Activated T-helper 1 cell treated with Interleukin-2 at 50 U/mL for 16 hours (primary cell): ENCODE results near the gene OTUD3.
"Not testable (repeated sequence)": the region's sequence is repeated elsewhere in the genome, so short reads cannot be mapped to it uniquely, and the experiment has no call there.

Source experiments
- DNase-seq: peaks from one replicate; pipeline ENCODE4 v3.0.0-alpha.2; 2020; ENCODE audit warnings: low read depth

OTUD3 gene, protein sequence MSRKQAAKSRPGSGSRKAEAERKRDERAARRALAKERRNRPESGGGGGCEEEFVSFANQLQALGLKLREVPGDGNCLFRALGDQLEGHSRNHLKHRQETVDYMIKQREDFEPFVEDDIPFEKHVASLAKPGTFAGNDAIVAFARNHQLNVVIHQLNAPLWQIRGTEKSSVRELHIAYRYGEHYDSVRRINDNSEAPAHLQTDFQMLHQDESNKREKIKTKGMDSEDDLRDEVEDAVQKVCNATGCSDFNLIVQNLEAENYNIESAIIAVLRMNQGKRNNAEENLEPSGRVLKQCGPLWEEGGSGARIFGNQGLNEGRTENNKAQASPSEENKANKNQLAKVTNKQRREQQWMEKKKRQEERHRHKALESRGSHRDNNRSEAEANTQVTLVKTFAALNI

DNA sequence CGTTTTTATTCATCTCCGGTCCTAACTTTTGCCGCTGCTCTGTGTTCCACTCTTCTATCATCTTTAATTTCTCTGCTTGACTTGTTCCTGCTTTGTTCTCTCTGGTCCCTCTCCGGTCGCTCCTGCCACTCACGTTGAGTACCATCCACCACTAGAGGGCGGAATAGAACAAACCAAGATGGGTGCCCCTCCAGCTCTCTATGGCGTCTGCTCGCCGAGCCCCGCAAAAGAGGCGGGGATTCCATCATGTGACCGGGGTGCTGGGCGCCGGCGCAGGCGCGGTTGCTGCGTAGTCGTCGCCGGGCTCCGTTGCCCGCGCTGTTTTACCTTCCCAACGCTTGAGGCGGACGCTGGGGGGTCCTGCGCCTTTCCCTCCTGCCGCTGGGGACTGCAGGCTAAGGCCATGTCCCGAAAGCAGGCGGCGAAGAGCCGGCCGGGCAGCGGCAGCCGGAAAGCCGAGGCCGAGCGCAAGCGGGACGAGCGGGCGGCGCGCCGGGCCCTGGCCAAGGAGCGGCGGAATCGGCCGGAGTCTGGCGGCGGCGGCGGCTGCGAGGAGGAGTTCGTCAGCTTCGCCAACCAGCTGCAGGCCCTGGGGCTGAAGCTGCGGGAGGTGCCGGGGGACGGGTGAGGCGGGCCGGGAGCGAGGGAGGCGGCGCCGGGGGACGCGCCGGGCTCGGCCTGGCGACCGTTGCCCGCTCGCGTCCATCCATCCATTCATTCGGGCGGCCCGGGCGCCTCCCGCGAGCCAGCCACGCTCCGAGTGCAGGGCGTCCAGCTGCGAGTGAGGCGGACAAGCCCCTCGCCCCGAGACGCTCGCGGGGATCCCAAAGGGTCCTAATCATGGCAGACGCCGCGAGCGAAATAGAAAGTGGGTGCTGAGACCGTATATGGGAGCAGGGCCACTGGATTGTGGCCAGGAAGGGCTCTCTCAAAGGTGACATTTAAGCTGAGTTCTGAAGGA is at the start of gene OTUD3:
OTUD3 (plus strand) TSS at position 285 of the 961 bp plus-strand sequence; CDS start at position 404, 119 bp downstream.
- DNase-seq, result peak; percentile 92

DNA sequence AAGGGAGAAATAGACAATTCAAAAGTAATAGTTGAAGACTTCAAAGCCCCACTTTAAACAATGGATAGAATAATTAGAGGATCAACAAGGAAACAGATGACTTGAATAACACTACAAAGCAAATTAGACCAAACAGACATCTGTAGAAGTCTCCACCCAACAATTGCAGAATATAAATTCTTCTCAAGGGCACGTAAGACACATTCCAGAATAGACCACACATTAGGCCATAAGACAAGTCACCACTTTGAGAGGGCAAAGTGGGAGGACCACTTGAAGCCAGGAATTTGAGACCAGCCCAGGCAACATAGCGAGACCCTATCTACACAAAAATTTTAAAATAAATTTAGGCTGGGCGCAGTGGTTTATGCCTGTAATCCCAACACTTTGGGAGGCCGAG is 46.6 kb upstream of the OTUD3 start:
- no peak for DNase-seq

DNA sequence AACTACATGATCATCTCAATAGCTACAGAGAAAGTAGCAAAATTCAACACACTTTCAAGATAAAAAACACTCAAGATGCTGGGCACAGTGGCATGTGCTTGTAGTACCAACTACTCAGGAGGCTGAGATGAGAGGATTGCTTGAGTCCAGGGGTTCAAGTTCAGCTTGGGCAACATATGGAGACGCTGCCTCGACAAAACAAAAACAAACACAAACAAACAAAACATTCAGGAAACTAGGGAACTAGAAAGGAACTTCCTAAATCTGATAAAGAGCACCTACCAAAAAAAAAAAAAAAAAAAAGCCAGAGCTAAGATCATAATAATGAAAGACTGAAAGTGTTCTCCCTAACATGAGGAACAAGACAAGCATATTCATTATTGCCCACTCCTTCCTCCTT is 44.3 kb upstream of the OTUD3 start:
- no peak for DNase-seq

DNA sequence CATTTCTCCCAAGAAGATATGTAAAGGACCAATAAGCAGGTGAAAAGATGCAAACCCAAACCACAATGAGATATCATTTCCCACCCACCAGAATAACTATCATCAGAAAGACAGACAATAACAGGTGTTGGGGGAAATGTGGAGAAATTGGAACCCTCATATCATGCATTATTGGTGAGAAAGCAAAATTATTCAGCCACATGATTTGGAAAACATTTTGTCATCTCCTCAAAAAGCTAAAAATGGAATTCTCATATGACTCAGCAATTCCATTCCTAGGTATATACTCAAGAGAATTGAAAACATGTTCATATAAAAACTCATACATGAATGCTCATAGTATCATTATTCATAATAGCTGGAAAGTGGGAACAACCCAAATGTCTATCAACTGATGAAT is 42.0 kb upstream of the OTUD3 start:
- no peak for DNase-seq

DNA sequence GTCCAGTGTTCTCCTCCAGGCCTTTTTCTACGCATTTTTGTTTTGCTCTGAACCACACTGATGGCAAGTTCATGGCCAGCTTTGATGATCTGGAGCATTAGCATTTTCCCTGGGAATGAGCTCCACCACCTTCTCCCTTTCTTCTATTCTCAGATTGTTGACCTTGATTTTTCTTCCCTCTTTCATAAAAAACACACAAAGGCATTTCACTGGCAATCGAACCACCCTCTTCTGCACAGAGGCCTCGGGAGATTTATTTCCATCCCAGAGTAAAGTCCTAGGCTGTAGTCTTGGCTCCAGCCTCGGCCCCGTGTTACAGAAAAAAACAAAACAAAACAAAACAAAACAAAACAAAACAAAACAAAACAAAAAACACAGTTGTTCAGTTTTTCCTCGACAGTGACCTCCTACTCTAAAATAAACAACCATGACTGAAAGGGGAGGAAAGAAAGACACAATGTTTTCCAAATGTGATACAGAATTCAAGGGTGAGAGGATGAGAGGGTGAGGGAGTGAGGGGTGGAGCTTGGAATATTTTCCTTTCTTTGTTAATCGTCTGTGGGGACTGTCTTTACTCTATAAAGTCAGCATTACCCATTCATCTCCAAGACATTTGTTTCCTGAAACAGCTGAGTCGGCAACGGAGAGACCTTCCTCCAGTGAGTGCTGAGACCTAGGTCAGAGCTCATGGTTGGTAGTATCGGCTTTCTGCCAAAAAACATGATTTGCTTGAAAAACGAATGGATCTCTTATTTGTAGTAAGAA is 37.3 kb upstream of the OTUD3 start:
- DNase-seq, result no peak

DNA sequence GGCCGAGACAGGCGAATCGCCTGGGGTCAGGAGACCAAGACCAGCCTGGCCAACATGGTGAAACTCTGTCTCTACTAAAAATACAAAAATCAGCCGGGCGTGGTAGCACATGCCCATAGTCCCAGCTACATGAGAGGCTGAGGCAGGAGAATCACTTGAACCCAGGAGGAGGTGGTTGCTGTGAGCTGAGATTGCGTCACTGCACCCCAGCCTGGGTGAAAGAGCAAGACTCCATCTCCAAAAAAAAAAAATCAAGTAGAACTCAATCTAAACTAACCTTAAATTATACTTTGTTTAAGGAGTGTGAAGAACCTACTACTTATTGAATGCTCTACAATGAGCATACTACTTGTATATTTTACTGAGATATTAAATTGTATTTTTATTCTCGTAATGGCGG is 36.6 kb upstream of the OTUD3 start:
- DNase-seq, result no peak

DNA sequence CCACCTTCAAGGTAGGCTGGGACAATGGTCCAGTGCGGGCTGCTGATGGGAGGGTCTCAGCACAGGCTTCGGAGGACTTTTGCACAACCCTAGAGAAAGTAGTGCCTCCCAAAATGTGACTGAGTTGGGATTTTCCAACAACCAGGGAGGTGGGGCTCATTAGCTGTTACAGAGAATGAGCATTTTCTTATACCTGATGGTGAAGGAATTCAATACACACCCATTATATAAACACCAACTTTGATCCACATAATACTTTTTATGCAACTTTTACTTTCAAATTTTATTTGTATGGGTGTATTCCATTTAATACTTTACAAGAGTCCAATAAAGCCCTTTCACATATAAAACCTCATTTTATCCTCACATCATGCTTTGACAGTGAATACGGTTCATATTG is 35.9 kb upstream of the OTUD3 start:
- no peak for DNase-seq

DNA sequence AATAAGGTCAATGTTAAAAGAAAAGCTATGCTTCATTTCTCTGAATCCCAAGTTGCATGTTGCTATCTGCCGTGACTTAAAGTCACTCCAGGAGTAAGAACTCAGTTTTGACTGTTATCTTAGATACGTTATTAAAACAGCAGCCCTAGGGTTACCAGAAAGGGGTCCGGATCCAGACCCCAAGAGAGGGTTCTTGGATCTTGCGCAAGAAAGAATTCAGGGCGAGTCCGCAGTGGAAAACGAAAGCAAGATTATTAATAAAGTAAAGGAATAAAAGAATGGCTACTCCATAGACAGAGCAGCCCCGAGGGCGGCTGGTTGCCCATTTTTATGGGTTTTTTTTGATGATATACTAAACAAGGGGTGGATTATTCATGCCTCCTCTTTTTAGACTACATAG is 34.9 kb upstream of the OTUD3 start:
- not testable (repeated sequence) for DNase-seq

DNA sequence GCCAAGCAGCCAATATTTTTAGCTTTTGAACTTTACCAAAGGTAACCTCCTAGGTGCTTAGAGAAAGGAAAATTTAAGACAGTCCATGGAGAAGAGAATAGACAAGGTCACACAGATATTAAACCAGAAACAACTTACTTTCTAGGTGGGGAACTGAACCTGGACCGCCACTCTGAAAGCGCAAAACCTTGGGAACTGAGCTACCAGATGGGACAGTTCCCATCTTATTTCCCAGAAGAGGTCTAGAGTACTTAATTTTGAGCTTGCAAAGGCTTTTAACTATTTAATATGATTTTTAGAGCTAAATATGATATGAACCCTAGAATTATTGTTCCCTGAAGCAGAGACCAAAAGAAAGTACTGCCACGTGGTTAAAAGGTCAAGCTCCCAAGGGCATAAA is 32.9 kb upstream of the OTUD3 start:
- DNase-seq, result not testable (repeated sequence)

DNA sequence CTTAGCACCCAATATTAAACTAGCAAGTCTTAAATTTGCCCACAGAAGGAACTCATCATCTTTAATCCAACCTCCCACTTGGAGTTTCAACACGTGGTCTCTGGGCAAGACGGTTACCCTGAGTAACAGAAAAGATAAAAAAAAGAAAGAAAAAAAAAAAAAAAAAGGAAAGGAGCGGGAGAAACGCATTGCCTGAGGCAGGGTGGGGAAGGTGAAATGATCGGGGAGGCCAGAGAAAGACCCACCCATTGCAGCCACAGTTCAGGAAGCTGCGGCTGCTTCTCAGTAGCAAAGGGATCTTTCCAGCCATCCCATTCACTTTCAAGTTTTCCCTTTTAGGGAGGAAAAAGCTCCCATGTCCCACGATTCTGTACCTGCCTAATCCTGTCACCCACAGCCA is 32.0 kb upstream of the OTUD3 start:
- DNase-seq, result no peak

DNA sequence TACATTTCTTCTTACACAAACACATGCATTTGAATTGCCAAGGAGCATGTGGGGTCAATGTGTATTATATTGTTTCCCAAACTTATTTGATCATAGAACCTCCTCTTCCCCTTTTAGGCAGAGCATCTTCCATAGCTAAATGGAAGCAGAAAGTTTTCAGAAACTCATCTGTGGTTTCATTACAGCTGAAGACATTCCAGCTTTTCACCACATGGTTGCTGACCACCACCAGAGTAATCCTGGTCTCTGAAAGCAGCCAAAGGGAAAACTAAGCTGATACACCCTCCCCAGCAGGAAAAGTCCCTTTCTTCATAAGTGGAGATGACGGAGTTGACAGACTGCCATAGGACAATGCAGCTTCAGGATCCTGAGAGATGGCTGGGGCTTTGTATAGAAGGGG is 30.2 kb upstream of the OTUD3 start:
- DNase-seq, result no peak

DNA sequence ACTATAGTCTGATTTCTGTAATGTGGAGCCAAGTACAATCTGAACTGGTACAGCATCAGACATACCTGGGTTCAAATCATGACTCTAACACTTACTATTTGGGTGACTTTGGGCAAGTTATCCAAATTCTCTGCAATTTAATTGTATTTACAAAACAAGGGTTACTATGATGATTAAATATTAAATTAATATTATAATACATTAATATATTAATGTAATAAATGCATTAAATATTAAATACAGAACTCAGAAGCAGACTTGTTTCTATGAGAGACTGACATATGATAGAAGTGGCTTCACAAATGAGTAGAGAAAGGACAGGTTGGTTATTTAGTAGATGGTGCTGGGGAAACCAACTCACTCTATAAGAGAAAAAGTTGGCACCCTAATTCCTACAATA is 27.3 kb upstream of the OTUD3 start:
- no peak for DNase-seq

DNA sequence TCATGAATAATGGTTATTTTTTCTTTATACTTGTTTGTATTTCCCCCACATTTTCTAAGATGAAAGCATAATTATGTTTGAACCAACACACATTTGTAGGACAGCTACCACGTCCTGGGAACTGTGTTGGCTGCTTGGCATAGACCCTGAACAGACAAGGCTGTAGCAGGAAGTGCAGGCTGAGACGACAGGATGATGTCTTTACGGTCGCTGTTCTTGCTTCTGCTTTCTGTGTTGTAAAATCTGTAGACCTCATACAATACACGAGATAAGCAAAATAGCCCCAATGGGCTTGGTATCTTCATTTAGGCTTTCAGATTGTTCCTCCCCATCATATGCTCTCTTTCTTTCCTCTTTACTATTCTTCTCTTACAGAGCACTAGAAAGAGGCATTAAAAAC is 23.3 kb upstream of the OTUD3 start:
- DNase-seq, result no peak

DNA sequence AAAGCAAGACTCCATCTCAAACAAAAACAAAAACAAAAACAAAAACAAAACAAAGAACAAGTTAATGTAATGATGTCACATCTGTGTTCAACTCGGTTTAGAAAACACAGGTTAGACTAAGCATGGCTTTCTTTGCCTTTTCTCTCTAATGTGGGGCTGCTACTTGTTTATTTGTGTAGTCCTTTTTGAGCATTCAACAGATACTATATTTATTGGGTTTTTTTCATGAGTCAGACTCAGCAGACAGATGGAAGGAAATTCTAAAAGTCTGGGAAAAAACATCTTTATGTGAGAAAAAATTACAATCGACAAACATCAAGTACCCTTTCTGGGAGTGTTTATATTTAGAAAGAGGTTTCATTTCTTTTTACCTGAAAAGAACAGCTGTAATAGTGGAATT is 22.3 kb upstream of the OTUD3 start:
- DNase-seq, result no peak

DNA sequence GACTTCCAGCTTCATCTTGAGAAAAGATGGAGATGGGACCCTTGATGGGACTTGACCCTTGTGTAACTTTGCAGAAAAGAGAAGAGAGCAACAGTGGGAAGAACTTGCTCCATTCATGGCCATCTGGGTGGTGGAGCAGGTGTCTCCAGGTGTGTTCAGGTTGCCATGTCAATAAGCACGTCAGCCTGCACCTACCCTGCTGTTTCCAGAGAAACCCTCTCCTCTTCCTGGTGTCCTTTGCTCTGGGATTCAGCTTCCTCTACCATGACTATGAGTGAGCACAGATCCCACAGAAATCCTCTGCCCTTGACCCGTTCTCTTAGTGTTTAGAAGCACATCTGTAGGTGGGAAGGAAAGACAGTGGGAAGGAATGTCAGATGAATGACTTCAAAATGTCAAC is 21.8 kb upstream of the OTUD3 start:
- DNase-seq, result no peak

DNA sequence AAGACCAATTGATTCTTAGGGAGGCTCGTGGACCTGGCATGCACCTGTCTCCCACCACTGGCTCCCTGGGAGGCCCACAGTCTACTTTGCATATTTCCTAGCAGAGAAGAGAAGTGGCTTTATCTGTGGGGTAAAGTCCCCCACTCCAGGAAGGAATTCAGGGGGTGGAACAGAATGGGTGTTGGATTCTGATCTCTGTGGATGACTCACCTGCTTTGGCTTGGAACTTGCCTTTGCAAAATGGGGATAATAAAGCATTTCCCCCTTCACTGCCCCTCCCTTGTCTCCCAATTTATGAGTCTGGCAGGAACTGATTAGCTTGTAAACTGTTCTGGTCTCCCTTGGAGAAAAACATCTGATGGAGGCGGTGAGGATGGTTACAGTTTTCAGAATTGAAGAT is 21.2 kb upstream of the OTUD3 start:
- DNase-seq, result no peak

DNA sequence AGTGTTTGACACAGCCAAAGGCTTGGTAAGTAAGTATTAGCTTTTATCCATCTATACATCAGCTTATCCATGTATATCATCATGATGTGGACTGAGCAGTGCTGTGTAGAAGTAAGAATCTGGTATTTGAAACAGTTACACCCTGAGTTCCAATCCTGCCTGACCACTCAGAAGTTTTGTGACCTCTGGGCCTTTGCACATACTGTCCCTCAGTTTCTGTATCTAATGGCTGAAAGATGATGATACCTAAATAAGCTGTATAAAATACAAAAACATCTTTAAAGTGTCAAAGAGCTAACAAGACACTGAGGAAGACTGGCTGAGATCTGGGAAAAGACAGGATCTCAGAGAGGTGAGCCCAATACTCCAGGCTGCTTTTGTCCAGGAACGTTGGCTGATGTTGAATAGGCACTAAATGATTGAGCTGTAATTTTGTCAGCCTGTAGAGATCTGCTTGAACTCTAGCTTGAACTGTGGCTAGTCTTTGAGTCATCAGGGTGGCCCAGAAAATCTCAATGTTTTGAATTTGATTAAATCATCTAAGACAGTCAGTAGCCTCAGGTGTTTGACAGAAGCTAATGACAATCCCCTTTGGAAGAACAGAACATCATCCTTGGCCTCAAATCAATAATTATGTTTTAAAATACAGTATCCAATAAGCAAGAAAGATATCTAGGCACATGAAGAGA is 20.2 kb upstream of the OTUD3 start:
- no peak for DNase-seq

DNA sequence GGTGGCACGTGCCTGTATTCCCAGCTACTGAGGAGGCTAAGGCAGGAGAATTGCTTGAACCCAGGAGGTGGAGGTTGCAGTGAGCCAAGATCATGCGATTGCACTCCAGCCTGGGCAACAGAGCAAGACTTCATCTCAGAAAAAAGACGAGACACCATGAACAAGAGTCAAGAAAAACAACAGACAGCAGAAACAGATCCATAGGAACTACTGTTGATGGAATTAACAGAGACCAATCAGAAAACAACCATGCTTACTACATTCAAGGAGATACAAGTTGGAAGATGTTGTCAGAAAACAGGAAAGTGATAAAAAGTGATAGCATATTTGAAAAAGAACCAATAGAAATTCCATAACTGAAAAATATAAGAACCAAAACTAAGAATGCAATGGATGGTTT is 19.3 kb upstream of the OTUD3 start:
- no peak for DNase-seq

DNA sequence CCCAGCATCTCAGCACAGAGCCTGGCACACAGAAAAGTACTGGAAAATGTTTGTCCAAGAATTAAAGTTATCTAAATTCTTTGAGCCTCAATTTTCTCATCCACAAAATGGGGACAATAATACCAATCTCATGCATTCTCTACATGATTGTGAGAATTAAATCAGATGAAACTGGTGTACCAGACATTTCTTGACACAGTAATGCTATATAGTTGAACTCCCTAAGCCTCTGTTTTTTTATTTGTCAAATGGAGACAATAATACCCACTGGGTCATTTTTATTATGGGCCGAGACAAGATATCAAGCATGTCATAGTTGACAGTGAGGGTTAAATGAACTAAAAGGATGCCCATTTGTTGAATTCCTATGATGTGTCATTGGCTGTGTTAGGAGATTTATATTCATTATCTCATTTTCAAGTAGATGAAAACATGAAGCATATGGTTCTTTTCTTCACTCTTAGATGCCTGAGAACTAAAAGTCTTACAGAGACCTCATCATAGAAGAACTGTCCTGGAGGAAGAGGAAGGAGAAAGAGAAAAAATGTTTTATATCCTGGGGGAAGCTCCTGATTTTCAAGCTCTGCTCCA is 17.5 kb upstream of the OTUD3 start:
- DNase-seq, result no peak

DNA sequence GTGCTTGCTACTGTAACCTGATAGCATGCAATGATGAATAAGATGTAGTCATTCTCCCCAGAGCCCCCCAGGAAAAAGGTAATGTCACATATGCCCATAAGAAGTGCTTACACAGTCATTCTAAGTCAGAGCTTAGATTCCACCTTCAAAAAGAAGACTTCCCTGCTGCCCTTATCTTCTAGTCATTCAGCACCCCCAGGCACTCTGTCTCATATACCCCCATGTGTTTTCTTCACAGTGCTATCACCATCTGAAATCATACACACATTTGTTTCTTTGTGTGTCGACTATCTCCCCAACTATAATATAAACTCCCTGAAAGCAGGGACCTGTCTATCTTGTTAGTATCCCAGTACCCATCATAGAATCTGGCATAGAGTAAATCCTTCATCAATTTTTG is 16.2 kb upstream of the OTUD3 start:
- DNase-seq, result no peak

DNA sequence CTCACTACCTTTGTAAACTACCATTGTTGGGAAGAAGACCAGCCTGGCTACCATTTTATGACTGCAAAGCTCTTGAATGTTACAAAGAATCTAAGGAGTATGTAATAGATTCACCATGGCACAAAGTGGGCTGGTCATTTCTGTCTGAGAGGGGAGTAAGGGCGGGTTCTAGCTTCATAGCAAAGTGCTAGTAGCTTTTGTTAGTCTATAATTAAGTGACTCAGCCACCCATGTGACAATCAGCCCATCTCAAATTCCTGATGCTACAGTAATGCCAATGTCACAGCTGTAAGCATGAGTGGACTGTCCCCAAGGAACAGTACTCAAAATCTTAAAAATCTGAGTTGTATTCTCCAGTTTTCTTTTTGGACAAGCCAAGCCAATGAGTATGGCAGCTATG is 15.4 kb upstream of the OTUD3 start:
- no peak for DNase-seq
